Activated effector memory CD4-positive, alpha-beta T cell treated with anti-CD3 and anti-CD28 coated beads, Interleukin-2, amount 50 U/mL, for 16 hours (primary cell): ENCODE measurements around the gene TRAF4.
"Not testable (repeated sequence)": the region's sequence is repeated elsewhere in the genome, so short reads cannot be mapped to it uniquely, and the experiment has no call there.

Experiments used
- DNase-seq: peaks from one replicate; pipeline ENCODE4 v3.0.0-alpha.2; 2020

TRAF4 gene

GRCh38 chr17:28749516-28750177, 5.8 kb downstream of the TRAF4 start:
- no peak for DNase-seq

- peak; percentile 96 for DNase-seq
Measured at GRCh38 chr17:28750178-28751047, 6.6 kb downstream of the TRAF4 start.

- DNase-seq: no peak
Measured at GRCh38 chr17:28751600-28752366, 8.0 kb downstream of the TRAF4 start.

GRCh38 chr17:28755486-28755885, 11.7 kb downstream of the TRAF4 start:
- DNase-seq: peak; percentile 9

- peak; percentile 36 for DNase-seq
Measured at GRCh38 chr17:28756049-28756804, 12.4 kb downstream of the TRAF4 start.

- DNase-seq: peak; percentile 60
Measured at GRCh38 chr17:28758411-28759121, 14.8 kb downstream of the TRAF4 start.

GRCh38 chr17:28759256-28759865, 15.6 kb downstream of the TRAF4 start:
- DNase-seq: peak; percentile 46

GRCh38 chr17:28760601-28761562, 17.1 kb downstream of the TRAF4 start:
- peak; percentile 25 for DNase-seq

GRCh38 chr17:28763137-28763799, 19.5 kb downstream of the TRAF4 start:
- DNase-seq: no peak

GRCh38 chr17:28763804-28764266, 20.0 kb downstream of the TRAF4 start:
- peak; percentile 90 for DNase-seq

- DNase-seq: no peak
Measured at GRCh38 chr17:28765038-28765437, 21.2 kb downstream of the TRAF4 start.

- no peak for DNase-seq
Measured at GRCh38 chr17:28773736-28774135, 29.9 kb downstream of the TRAF4 start.

- no peak for DNase-seq
Measured at GRCh38 chr17:28774206-28774605, 30.4 kb downstream of the TRAF4 start.

- DNase-seq: no peak
Measured at GRCh38 chr17:28777178-28777577, 33.4 kb downstream of the TRAF4 start.

GRCh38 chr17:28779601-28780000, 35.8 kb downstream of the TRAF4 start:
- not testable (repeated sequence) for DNase-seq

- DNase-seq: no peak
Measured at GRCh38 chr17:28783161-28783560, 39.4 kb downstream of the TRAF4 start.

GRCh38 chr17:28788100-28788499, 44.3 kb downstream of the TRAF4 start:
- no peak for DNase-seq

GRCh38 chr17:28792877-28793661, 49.3 kb downstream of the TRAF4 start:
- no peak for DNase-seq
